A673 (cell line): ENCODE data around the gene FRMD5. TPM values are rescaled to one million over a fixed set of nuclear protein-coding genes. Genes with fewer than 3 reads are reported as not detected.

ENCODE experiments used
- Bru-seq: library from RNA; stranded (reverse); fragments of 400-500 nt; gene quantifications from one replicate; lab custom pipeline; 2021; lab: Mats Ljungman, UMichigan
- BruChase-seq, 2 experiments: library from RNA; stranded (reverse); fragments of 400-500 nt; gene quantifications; one replicate each; lab custom pipeline; 2021; lab: Mats Ljungman, UMichigan
- BruUV-seq: library from RNA; stranded (reverse); fragments of 400-500 nt; replicated peaks from 2 replicates; lab custom pipeline; 2021; lab: Mats Ljungman, UMichigan
- CTCF ChIA-PET: fragments of 300-600 bp; sonication (Branson Sonifier 250); formaldehyde crosslinking; loops from one replicate; lab custom pipeline; 2022; ENCODE audit warnings: antibody characterized with exemption; lab: Charles Lee
- POLR2A ChIA-PET: fragments of 300-600 bp; sonication (Branson Sonifier 250); formaldehyde crosslinking; loops from one replicate; lab custom pipeline; 2022; ENCODE audit warnings: antibody characterized with exemption; ENCODE audit not compliant: low non-redundant PET; lab: Charles Lee
- DNase-seq: peaks from one replicate; pipeline ENCODE4 v3.0.0-alpha.2; 2015; ENCODE audit warnings: low spot score
- H3K27ac ChIP-seq: fragments of 200-600 bp; sonication (generic); 2 replicates; pipeline ENCODE4 v1.5.1; 2016; ENCODE audit warnings: mixed run types, low read depth, mild to moderate bottlenecking, mixed read lengths, antibody characterized with exemption, low read length; ENCODE audit not compliant: poor library complexity, severe bottlenecking
- H3K27me3 ChIP-seq: fragments of 200-600 bp; sonication (generic); replicated peaks from 2 replicates; pipeline ENCODE4 v1.6.1; 2017; ENCODE audit warnings: mixed run types, low read depth, mild to moderate bottlenecking, mixed read lengths, antibody characterized with exemption, low read length; ENCODE audit not compliant: insufficient read depth, poor library complexity
- H3K36me3 ChIP-seq: fragments of 200-600 bp; sonication (generic); 2 replicates; pipeline ENCODE4 v1.6.1; 2016; ENCODE audit warnings: mixed run types, mild to moderate bottlenecking, mixed read lengths, antibody characterized with exemption, low read length; ENCODE audit not compliant: insufficient read depth, poor library complexity, severe bottlenecking
- H3K4me1 ChIP-seq: fragments of 200-600 bp; sonication (generic); 2 replicates; pipeline ENCODE4 v1.6.1; 2017; ENCODE audit warnings: mixed run types, mild to moderate bottlenecking, mixed read lengths, antibody characterized with exemption, low read length; ENCODE audit not compliant: insufficient read depth, poor library complexity, severe bottlenecking
- H3K4me3 ChIP-seq: fragments of 200-600 bp; sonication (generic); 2 replicates; pipeline ENCODE4 v1.5.1; 2016; ENCODE audit warnings: low read depth, mixed run types, mild to moderate bottlenecking, mixed read lengths, low read length; ENCODE audit not compliant: poor library complexity, severe bottlenecking
- H3K9me3 ChIP-seq: fragments of 200-600 bp; sonication (generic); 2 replicates; pipeline ENCODE4 v1.6.1; 2016; ENCODE audit warnings: mixed run types, low read depth, mild to moderate bottlenecking, mixed read lengths, antibody characterized with exemption, low read length; ENCODE audit not compliant: poor library complexity, severe bottlenecking
- CTCF ChIP-seq: fragments of 300-800, 200-600 bp; sonication (generic); conservative IDR thresholded peaks from 2 replicates; pipeline ENCODE4 v1.5.1; 2017; ENCODE audit warnings: low read depth, mild to moderate bottlenecking, antibody characterized with exemption, low read length, moderate library complexity, mixed read lengths
- EZH2 ChIP-seq: fragments of 200-600 bp; sonication (generic); IDR thresholded peaks from 2 replicates; pipeline ENCODE4 v1.6.1; 2017; ENCODE audit warnings: borderline replicate concordance, low read depth, mild to moderate bottlenecking, mixed read lengths, antibody characterized with exemption, low read length; ENCODE audit not compliant: poor library complexity, severe bottlenecking
- intact Hi-C: fragments of 100-400 bp; cut with micrococcal nuclease; formaldehyde crosslinking; loops from one replicate; pipeline ENCODE4 v1.10.0; 2022; ENCODE audit not compliant: unreplicated experiment
- long read RNA-seq: library from polyadenylated mRNA; stranded (forward); transcript quantifications from one replicate; pipeline ENCODE4 v2.0.0, GENCODE V29; 2022
- total RNA-seq: library from RNA; stranded (reverse); gene quantifications from 2 replicates; pipeline ENCODE4 v1.2.3, GENCODE V29; 2021

Gene FRMD5
- total RNA-seq, result 2.6 and 3.3 TPM in 2 replicates
- percentile 50 among the genes with signal in this experiment for Bru-seq, nascent RNA
- BruChase-seq, experiment 1, labeled RNA remaining after a 2-hour chase, result percentile 52 among the genes with signal in this experiment
- percentile 62 among the genes with signal in this experiment for BruChase-seq, experiment 2, labeled RNA remaining after a 6-hour chase
- long read RNA-seq, partial matches to known transcripts, result 0 of 16 reads
- long read RNA-seq, other reads (novel, unspliced or antisense), result 16 of 16 reads

GRCh38 chr15:44195151-44195740 lies at the start of gene FRMD5:
TSS of gene FRMD5 (minus strand) at chr15:44195271.
- POLR2A ChIA-PET, result interaction anchor here (0.6 kb wide), 1 partner anchor 30 kb away, joined by 3 read pairs; no protein-coding TSS in a partner anchor

GRCh38 chr15:44243829-44244228 lies 48.8 kb upstream of the FRMD5 start:
- H3K27ac ChIP-seq, result no peak overlapping the region
- ChIA-PET POLR2A (no interaction called here), CTCF (no interaction called here)
- no peaks in the 10 kb centered on the region for H3K4me1 ChIP-seq
- intact Hi-C loops, result no loop called here
- no peak for DNase-seq
- no peaks in the 10 kb centered on the region for H3K36me3 ChIP-seq
- no peak overlapping the region for H3K4me3 ChIP-seq
- no peaks in the 10 kb centered on the region for H3K27me3 ChIP-seq
- BruUV-seq, result no TSS peak
- no peaks in the 10 kb centered on the region for H3K9me3 ChIP-seq
- 0 out of 2 replicates have a peak, but pooled peaks have one; percentile 16 for TF ChIP-seq CTCF
- no peak for TF ChIP-seq EZH2

More at GRCh38 chr15:44195151-44195740, at the start of gene FRMD5:
- Histone ChIP-seq H3K27ac (no peak within 1 kb of the TSS), H3K4me3 (peak within 1 kb of the TSS; percentile 59), H3K9me3 (no peaks in the 10 kb centered on the region), H3K4me1 (peaks cover 11% of the 10 kb centered on the region), H3K27me3 (peaks cover 6% of the 10 kb centered on the region), H3K36me3 (no peaks in the 10 kb centered on the region)
- TF ChIP-seq CTCF (peak; percentile 41), EZH2 (no peak)
- no TSS peak for BruUV-seq
- CTCF ChIA-PET, result interaction anchor here (0.6 to 0.9 kb wide), 3 partner anchors 256 to 1264 kb away, joined by 3 to 7 read pairs (median 4); partner anchors contain the start of gene EIF3J
- intact Hi-C loops, result no loop called here
- peak; percentile 97 for DNase-seq

- no peaks in the 10 kb centered on the region for H3K27me3 ChIP-seq
- no TSS peak for BruUV-seq
- no peaks in the 10 kb centered on the region for H3K9me3 ChIP-seq
- POLR2A ChIA-PET, result no interaction called here
- H3K4me1 ChIP-seq, result no peaks in the 10 kb centered on the region
- no peak overlapping the region for H3K4me3 ChIP-seq
- TF ChIP-seq CTCF, result no peak
- TF ChIP-seq EZH2, result no peak
- no peak overlapping the region for H3K27ac ChIP-seq
- H3K36me3 ChIP-seq, result no peaks in the 10 kb centered on the region
- no peak for DNase-seq
- CTCF ChIA-PET, result no interaction called here
- intact Hi-C loops, result no loop called here
Observed at GRCh38 chr15:44243141-44243540, 48.1 kb upstream of the FRMD5 start.
